Thyroid gland (tissue), 4 donors: ENCODE data around the gene DNAH17. TPM values are rescaled to one million over a fixed set of nuclear protein-coding genes. Genes with fewer than 3 reads are reported as not detected.

Experiments used
- DNase-seq, 2 donors: peaks; one replicate each; pipeline ENCODE4 v3.0.0-alpha.2; 2019
- H3K27ac ChIP-seq, 3 donors: fragments of 200-600 bp; sonication (generic); 1 replicate in 2 of 3; 2 replicates in 1 of 3; pipeline ENCODE4 v1.5.1; 2016 to 2019; ENCODE audit warnings: mild to moderate bottlenecking in 1 of 3, moderate library complexity in 1 of 3
- H3K27me3 ChIP-seq: fragments of 200-600 bp; sonication (generic); one replicate; pipeline ENCODE4 v1.5.1; 2019
- H3K36me3 ChIP-seq, 2 donors: fragments of 200-600 bp; sonication (generic); one replicate each; pipeline ENCODE4 v1.5.1; 2016 to 2019
- H3K4me1 ChIP-seq, 2 donors: fragments of 200-600 bp; sonication (generic); one replicate each; pipeline ENCODE4 v1.5.1; 2017 to 2019
- H3K4me3 ChIP-seq, 3 donors: fragments of 200-600 bp; sonication (generic); replicated peaks in 1 of 3; 1 replicate in 2 of 3; 2 replicates in 1 of 3; pipeline ENCODE4 v1.5.1; 2016; ENCODE audit warnings: mild to moderate bottlenecking in 1 of 3
- H3K9me3 ChIP-seq: fragments of 200-600 bp; sonication (generic); one replicate; pipeline ENCODE4 v1.5.1; 2017
- CTCF ChIP-seq, 6 experiments: fragments of 200-600 bp in 3 of 6; fragments of 450-650 bp in 3 of 6; sonication (generic) in 3 of 6; IDR thresholded peaks; one replicate each; pipeline ENCODE4 v1.5.1; 2016 to 2019; ENCODE audit warnings: antibody characterized with exemption in 6 of 6, mild to moderate bottlenecking in 2 of 6, inconsistent platforms in 1 of 6, moderate library complexity in 1 of 6
- POLR2A ChIP-seq, 2 donors: fragments of 450-650 bp; IDR thresholded peaks; one replicate each; pipeline ENCODE4 v1.6.1; 2017; ENCODE audit warnings: antibody characterized with exemption in 2 of 2, mild to moderate bottlenecking in 2 of 2, moderate library complexity in 1 of 2
- WGBS, 2 donors: methylation state at CpG; one replicate each; pipeline ENCODE4 v1.1.5; 2017; 5-methylcytosine and 5-hydroxymethylcytosine counted together
- intact Hi-C: fragments of 100-400 bp; cut with DNase I; formaldehyde crosslinking; loops from one replicate; pipeline ENCODE4 v1.15.1; 2023
- total RNA-seq, 4 donors: library from RNA; depleted of rRNA; stranded (reverse); fragments of >200 nt; gene quantifications; one replicate each; pipeline ENCODE4 v1.2.3, GENCODE V29; 2016

The DNAH17 gene
- total RNA-seq, 4 donors from 2014 or later: 0.21 to 0.67 (median 0.32) TPM

GRCh38 chr17:78448356-78448993, 128.7 kb downstream of the DNAH17 start:
- Histone ChIP-seq H3K4me1 (no peaks in the 10 kb centered on the region), H3K4me3 (no peak overlapping the region), H3K36me3 (no peaks in the 10 kb centered on the region), H3K9me3 (no peaks in the 10 kb centered on the region), H3K27ac (no peak overlapping the region), H3K27me3 (no peaks in the 10 kb centered on the region)
- no peak for DNase-seq
- intact Hi-C loops: no loop called here
- TF ChIP-seq CTCF (IDR thresholded peaks at IDR 0.05) (no peak), POLR2A (IDR thresholded peaks at IDR 0.05) (no peak)
- WGBS, 2 donors: 81 to 85% methylated on average over 5 of the region's 5 CpGs

GRCh38 chr17:78446833-78447232, 130.4 kb downstream of the DNAH17 start:
- Histone ChIP-seq H3K4me1 (no peaks in the 10 kb centered on the region), H3K4me3 (no peak overlapping the region), H3K27me3 (no peaks in the 10 kb centered on the region), H3K36me3 (no peaks in the 10 kb centered on the region), H3K9me3 (no peaks in the 10 kb centered on the region), H3K27ac (no peak overlapping the region)
- no peak for DNase-seq
- no peak for TF ChIP-seq POLR2A (IDR thresholded peaks at IDR 0.05)
- TF ChIP-seq CTCF (IDR thresholded peaks at IDR 0.05): no peak
- intact Hi-C loops: no loop called here
- WGBS, 2 donors: 91 to 97% methylated on average over 5 to 7 of the region's 7 CpGs

GRCh38 chr17:78444392-78444791, 132.8 kb downstream of the DNAH17 start:
- H3K9me3 ChIP-seq: no peaks in the 10 kb centered on the region
- TF ChIP-seq CTCF (IDR thresholded peaks at IDR 0.05) (no peak), POLR2A (IDR thresholded peaks at IDR 0.05) (no peak)
- no peak for DNase-seq
- no peak overlapping the region for H3K27ac ChIP-seq
- H3K4me1 ChIP-seq: no peaks in the 10 kb centered on the region
- intact Hi-C loops: no loop called here
- H3K27me3 ChIP-seq: no peaks in the 10 kb centered on the region
- no peaks in the 10 kb centered on the region for H3K36me3 ChIP-seq
- 85 to 88% methylated on average over 20 of the region's 20 CpGs for WGBS, 2 donors
- H3K4me3 ChIP-seq: no peak overlapping the region

- H3K27ac ChIP-seq: no peak overlapping the region
- intact Hi-C loops: no loop called here
- 61 to 68% methylated on average over 12 to 19 of the region's 19 CpGs for WGBS, 2 donors
These were observed 134.5 kb downstream of the DNAH17 start for GRCh38 chr17:78442648-78443218.

More at GRCh38 chr17:78442648-78443218, 134.5 kb downstream of the DNAH17 start:
- Histone ChIP-seq H3K9me3 (no peaks in the 10 kb centered on the region), H3K36me3 (no peaks in the 10 kb centered on the region), H3K4me3 (no peak overlapping the region), H3K4me1 (no peaks in the 10 kb centered on the region), H3K27me3 (no peaks in the 10 kb centered on the region)
- TF ChIP-seq CTCF (IDR thresholded peaks at IDR 0.05): no peak
- TF ChIP-seq POLR2A (IDR thresholded peaks at IDR 0.05): no peak
- peak in 1 of 2 donors; percentile 31 for DNase-seq
